Measurements from ENCODE around the gene KLF1.
"Not testable (repeated sequence)": the region's sequence is repeated elsewhere in the genome, so short reads cannot be mapped to it uniquely, and the experiment has no call there.

The KLF1 gene

DNA sequence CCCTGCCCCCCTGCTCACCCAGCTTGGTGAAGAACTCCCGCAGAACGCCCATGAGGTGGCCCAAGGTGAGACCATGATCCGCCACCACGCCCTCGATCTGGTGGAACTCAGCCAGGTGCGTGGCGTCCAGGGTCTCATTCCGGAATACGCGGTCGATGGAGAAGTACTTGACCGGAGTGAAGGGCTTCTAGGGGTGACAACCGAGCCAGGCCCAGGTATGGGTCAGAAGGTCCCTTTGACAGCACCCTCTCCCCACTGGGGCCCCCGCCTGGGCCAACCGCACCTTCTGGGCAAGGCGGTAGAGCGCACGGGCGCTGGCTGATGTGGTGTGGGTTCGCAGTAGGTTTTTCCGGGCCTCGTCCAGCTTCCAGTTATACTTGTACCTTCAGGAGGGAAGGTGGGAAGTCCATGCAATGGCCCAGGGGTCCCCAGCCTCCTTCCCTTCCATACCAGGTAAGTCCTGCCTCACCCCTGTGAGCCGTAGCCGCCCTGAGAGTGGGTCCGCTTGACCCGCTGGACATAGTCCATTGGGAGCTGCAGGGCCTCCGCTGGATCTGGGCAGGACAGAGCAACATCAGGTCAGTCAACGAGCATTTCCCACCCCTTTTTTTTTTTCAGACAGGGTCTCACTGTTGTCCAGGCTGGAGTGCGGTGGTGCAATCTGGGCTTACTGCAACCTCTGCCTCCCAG, 37.8 kb upstream of the KLF1 start:
- no peak overlapping the region for H3K4me3 ChIP-seq (ENCODE audit: low read depth, low read length)
- TF ChIP-seq, protein P1, sequence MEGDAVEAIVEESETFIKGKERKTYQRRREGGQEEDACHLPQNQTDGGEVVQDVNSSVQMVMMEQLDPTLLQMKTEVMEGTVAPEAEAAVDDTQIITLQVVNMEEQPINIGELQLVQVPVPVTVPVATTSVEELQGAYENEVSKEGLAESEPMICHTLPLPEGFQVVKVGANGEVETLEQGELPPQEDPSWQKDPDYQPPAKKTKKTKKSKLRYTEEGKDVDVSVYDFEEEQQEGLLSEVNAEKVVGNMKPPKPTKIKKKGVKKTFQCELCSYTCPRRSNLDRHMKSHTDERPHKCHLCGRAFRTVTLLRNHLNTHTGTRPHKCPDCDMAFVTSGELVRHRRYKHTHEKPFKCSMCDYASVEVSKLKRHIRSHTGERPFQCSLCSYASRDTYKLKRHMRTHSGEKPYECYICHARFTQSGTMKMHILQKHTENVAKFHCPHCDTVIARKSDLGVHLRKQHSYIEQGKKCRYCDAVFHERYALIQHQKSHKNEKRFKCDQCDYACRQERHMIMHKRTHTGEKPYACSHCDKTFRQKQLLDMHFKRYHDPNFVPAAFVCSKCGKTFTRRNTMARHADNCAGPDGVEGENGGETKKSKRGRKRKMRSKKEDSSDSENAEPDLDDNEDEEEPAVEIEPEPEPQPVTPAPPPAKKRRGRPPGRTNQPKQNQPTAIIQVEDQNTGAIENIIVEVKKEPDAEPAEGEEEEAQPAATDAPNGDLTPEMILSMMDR (IDR thresholded peaks at IDR 0.05; ENCODE audit: low read depth, low read length): no peak

DNA sequence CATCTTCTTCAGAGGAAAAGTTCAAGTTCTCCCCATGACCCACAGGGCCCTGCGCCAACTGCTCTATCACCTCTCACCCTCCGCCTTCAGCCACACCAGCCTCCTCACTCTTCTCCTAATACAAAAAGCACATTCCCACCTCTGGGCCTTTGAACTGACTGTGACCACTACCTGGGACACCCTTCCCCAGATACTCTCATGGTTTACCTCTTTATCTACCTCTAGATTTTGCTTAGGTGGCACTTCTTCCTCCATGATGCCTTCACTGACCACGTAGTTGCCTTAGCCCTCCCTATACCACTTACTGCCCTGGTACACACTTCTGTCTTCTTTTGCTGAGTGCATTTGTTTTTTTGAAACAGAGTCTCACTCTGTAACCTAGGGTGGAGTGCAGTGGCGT, 36.0 kb upstream of the KLF1 start:
- TF ChIP-seq, protein P1 (IDR thresholded peaks at IDR 0.05; ENCODE audit: low read depth, low read length): no peak
- H3K4me3 ChIP-seq (ENCODE audit: low read depth, low read length): no peak overlapping the region

DNA sequence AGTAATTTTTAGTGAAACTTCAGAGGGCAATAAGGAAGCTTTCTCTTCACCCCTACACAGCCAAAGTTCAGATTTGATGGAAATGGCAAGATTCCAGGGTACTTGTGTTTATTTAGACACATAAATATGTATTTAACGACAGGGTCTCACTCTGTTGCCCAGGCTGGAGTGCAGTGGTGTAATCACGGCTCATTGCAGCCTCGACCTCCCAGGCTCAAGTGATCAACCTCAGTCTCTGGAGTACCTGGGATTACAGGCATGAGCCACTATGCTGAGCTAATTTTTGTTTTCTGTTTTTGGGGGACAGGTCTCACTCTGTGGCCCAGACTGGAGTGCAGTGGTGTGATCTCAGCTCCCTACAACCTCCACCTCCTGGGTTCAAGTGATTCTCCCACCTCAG, 34.0 kb upstream of the KLF1 start:
- TF ChIP-seq, protein P1 (IDR thresholded peaks at IDR 0.05; ENCODE audit: low read depth, low read length): no peak
- no peak overlapping the region for H3K4me3 ChIP-seq (ENCODE audit: low read depth, low read length)

DNA sequence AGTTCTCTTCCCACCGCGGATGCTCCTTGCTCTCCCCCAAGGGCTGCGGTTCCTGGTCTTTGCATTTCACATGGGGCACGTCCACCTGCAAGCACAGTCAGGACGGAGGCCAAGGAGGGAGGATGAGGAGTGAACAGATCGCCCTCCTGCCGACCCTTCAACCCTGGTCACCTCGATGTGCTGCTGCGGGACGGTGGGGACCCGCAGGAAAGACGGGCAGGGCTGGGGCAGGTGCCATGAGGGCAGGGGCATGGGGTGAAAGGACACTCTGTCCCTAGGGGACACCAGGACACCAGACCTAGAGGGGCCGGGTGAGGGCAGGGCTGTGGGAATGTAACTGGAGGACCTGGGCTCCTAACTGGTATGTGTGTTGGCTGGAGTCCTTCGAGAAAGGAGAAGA, 31.3 kb upstream of the KLF1 start:
- TF ChIP-seq, protein P1 (IDR thresholded peaks at IDR 0.05; ENCODE audit: low read depth, low read length): no peak
- H3K4me3 ChIP-seq (ENCODE audit: low read depth, low read length): no peak overlapping the region

DNA sequence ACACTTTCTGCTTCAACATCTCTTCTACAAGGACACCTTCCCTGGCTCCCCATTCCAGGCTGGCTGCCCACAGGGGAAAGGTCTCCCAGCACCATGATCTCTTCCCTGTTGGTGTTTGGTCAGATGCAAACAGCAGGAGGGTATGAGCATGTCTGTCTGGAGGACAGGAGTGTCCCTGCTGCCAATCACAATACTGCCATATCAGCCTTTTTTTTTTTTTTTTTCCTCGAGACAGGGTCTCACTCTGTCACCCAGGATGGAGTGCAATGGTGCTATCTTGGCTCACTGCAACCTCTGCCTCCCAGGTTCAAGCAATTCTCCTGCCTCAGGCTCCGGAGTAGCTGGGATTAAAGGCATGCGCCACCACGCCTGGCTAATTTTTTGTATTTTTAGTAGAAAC, 28.9 kb upstream of the KLF1 start:
- not testable (repeated sequence) for H3K4me3 ChIP-seq (ENCODE audit: low read depth, low read length)

DNA sequence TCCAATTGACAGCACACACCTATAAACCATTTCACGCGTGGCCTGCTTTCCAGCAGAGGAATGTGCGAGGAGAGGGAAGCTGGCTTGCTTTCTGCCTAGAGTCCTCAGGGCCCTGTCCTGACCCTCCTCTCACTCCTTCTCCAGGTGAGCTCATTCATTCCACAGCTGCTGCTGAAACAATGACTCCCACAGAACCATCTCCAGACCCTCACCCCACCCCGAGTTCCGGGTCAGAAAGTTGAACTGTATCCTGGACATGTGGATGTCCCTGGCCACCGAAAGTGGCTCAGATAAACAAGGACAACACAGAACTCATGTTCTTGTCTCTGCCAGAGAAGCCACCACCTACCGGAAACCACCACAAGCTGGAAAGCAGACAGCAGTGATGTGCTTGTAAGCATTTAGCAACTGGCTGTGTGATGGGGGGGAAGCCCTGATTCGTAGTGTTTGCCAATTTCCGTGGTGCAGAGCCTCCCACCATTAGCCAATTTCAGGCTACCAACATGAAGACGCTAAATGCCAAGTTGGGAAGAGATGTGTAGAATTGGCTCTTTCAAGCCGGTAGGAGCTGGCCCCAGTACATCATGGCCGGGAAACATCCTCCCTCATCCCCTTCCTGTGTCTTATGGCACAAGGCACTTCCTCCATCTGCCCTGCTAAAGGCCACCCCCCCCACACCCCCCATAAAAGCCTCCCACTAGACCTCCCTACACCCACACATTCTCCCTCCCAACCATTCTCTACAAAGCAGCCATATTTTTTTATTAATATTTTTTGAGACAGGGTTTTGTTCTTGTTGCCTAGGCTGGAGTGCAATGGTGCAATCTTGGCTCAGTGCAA, 27.1 kb upstream of the KLF1 start:
- TF ChIP-seq, protein P1 (IDR thresholded peaks at IDR 0.05; ENCODE audit: low read depth, low read length): no peak
- H3K4me3 ChIP-seq (ENCODE audit: low read depth, low read length): no peak overlapping the region

DNA sequence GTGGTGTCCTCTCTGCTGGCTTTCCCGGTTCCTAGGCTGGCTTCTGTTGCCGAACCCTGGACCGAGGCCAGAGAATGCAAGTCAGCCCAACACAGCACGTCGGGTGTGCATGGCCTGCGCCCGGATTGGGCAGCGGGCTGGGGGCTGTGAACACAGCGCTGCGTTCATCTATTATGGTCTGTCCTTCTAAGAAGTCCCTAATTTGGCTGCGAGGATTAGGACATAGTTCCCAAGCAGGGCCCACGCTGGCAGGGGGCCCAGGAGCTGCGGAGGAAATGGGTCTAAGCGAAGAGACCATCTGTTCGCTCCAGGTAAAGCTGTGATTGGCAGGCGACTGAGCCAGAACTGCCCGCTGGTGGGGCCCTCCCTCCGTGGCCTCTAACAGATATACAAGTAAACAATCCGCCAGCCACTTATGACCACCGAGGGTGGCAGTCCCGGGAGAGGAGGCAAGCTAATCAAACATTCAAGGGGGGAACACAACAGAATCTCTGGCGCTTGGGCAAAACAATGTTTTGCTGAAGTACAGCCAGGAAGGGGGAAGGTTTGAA, 26.1 kb upstream of the KLF1 start:
- TF ChIP-seq, protein P1 (IDR thresholded peaks at IDR 0.05; ENCODE audit: low read depth, low read length): no peak
- H3K4me3 ChIP-seq (ENCODE audit: low read depth, low read length): no peak overlapping the region

Measured in WI38 (cell line).